T-helper 1 cell treated with Interleukin-12 subunit alpha and Interleukin-12 subunit beta and Interleukin-4 antibody, amounts not matched to agents 30 μg/mL and 1 μg/mL, for 36 hours (primary cell): ENCODE measurements around the gene UBXN10.

ENCODE experiments used
- H3K27ac Mint-ChIP-seq: one replicate; pipeline ENCODE4 v1.8.0; 2021; ENCODE audit warnings: mild to moderate bottlenecking, mixed read lengths
- H3K27me3 Mint-ChIP-seq: one replicate; pipeline ENCODE4 v1.8.0; 2021; ENCODE audit warnings: low read depth, mixed read lengths
- H3K36me3 Mint-ChIP-seq: one replicate; pipeline ENCODE4 v1.8.0; 2021; ENCODE audit warnings: low read depth, mixed read lengths
- H3K4me1 Mint-ChIP-seq: one replicate; pipeline ENCODE4 v1.8.0; 2021; ENCODE audit warnings: low read depth, mixed read lengths
- H3K4me3 Mint-ChIP-seq: one replicate; pipeline ENCODE4 v1.8.0; 2021; ENCODE audit warnings: mild to moderate bottlenecking, moderate library complexity, mixed read lengths
- H3K9me3 Mint-ChIP-seq: one replicate; pipeline ENCODE4 v1.8.0; 2021; ENCODE audit warnings: mixed read lengths

Gene UBXN10, protein sequence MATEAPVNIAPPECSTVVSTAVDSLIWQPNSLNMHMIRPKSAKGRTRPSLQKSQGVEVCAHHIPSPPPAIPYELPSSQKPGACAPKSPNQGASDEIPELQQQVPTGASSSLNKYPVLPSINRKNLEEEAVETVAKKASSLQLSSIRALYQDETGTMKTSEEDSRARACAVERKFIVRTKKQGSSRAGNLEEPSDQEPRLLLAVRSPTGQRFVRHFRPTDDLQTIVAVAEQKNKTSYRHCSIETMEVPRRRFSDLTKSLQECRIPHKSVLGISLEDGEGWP

DNA sequence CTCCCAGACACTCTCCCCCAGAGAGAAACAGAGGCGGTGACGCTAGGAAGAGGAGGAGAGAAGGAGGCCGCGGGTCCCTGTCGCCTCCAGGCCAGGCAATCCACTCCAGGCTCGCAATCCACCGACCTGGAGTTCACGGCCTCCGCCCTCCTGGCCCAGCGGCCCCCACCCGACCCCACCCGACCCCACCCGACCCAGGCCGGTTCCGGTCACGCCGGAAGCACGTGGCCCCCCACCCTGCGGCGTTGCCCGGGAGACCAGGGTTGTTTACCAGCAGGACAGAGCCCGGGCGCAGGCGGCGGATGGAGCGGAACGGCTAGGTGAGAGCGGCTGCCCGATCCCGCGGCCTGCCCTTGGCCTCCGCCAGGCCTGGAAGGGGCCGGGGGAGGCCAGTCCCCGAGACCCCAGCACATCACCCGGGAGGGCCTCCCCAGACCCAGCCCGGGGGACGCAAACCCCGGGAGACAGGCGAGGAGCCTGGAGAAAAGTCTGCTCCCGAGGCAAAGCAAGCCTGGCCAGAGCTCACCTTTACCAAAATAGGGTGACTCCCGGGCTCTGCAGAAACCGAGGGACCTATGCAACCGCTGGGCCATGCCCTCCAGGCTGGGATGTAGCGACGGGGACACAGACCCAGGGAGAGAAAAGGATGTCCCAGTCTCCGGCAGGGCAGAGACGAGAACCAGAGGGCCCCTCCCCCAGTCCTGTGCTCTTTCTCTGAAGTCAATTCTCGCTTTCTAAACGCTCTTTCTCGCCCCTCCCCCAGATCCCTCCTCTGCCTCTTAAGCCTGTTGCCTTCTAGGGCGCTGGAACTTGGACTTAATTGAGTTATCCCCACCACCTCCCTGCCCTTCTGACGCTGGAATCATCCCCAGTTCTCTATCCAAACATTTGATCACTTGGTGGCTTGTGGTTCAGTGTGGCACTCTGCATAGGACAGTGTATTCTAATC lies at the start of gene UBXN10, which contains the start of gene PLA2G2C:
TSS of gene UBXN10 (plus strand) at position 263 of the 949 bp plus-strand sequence. CDS start 4,466 bp downstream, outside the sequence.
TSS of gene PLA2G2C (minus strand) at position 685 of the 949 bp plus-strand sequence. CDS start 9,155 bp downstream, outside the sequence.
- Mint-ChIP-seq H3K4me3 (peak within 1 kb of the TSS; percentile 83), H3K4me1 (peaks cover 54% of the 10 kb centered on the region), H3K36me3 (peaks cover 13% of the 10 kb centered on the region), H3K27ac (peak within 1 kb of the TSS; percentile 95), H3K9me3 (no peaks in the 10 kb centered on the region), H3K27me3 (peaks cover 4% of the 10 kb centered on the region)

DNA sequence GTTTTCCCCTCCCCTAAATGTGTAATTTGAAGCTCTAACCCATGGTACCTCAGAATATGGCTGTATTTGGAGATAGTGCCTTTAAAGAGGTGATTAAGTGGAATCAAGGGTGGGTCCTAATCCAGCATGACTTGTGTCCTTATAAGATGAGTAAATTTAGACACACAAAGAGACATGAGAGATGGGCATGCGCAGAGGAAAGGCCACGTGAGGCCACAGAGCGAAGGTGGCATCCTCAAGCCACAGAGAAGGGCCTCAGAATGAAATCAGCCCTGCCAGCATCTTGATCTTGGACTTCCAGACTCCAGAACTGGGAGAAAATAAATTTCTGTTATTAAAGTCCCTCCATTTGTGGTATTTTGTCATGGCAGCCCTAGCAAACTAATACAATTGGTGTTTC lies 49.6 kb upstream of the UBXN10 start:
- Mint-ChIP-seq H3K27me3 (peaks cover 8% of the 10 kb centered on the region), H3K4me3 (no peak overlapping the region), H3K9me3 (no peaks in the 10 kb centered on the region), H3K27ac (no peak overlapping the region), H3K36me3 (no peaks in the 10 kb centered on the region), H3K4me1 (no peaks in the 10 kb centered on the region)

DNA sequence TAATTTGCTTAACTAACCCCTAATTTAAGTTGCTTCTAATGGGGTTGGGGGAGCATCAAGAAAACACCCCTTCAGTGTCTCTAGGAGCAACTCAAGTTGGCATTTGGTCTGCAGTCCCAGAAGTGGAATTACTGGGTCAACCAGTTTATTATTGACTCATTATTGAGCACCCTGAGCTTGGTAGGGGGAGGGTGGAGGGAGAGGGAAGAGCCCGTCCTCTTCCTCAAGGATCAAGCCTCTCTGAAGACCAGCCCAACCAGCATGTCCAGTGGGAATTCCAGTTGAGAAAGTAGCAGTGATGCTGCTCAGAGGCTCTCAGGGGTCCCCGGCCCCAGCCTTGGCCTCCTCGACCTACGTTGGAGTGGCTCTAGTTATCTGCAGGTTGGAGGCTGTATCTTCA lies 48.8 kb upstream of the UBXN10 start:
- H3K36me3 Mint-ChIP-seq: no peaks in the 10 kb centered on the region
- peaks cover 3% of the 10 kb centered on the region for H3K27me3 Mint-ChIP-seq
- no peaks in the 10 kb centered on the region for H3K4me1 Mint-ChIP-seq
- H3K4me3 Mint-ChIP-seq: no peak overlapping the region
- H3K27ac Mint-ChIP-seq: no peak overlapping the region
- H3K9me3 Mint-ChIP-seq: no peaks in the 10 kb centered on the region

DNA sequence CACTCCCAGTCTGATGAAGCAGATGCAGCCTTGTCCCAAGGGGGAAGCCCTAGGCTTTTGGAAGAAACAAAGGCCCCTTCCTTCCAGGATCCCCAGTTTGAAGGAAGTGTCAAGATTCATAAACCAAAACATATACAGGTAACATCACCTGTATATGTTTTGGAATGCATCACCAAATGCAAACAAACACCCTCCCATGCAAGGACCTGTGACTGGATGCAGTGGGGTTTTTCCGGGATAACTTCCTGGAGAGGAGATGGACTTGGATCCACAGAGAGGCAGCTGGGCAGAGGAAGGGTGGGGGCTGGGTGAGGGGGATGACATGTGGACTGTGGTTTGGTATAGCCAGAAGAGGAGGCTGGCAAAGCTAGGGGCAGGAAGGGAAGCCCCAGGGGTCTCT lies 48.3 kb upstream of the UBXN10 start:
- H3K27ac Mint-ChIP-seq: no peak overlapping the region
- H3K36me3 Mint-ChIP-seq: no peaks in the 10 kb centered on the region
- no peaks in the 10 kb centered on the region for H3K27me3 Mint-ChIP-seq
- H3K4me3 Mint-ChIP-seq: no peak overlapping the region
- H3K9me3 Mint-ChIP-seq: no peaks in the 10 kb centered on the region
- no peaks in the 10 kb centered on the region for H3K4me1 Mint-ChIP-seq

DNA sequence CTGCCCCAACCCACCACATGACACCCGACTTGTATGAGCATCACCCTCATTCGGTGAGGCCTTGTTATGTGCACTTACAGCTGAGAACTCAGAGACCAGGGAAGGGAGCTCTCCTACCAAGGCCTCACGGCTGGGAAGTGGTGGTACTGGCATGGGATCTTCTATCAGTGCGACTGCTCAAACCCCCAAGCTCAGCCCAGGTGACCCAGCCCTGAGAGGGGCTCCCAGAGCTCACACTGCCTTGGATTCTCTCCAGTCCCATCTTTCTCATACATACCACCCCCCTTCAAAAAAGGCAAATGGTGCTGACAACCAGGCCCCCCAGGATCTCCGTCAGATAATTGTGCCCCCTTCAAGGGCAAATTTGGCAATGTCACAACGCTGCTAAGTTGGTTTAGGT lies 47.5 kb upstream of the UBXN10 start:
- no peaks in the 10 kb centered on the region for H3K9me3 Mint-ChIP-seq
- no peaks in the 10 kb centered on the region for H3K27me3 Mint-ChIP-seq
- no peaks in the 10 kb centered on the region for H3K4me1 Mint-ChIP-seq
- H3K4me3 Mint-ChIP-seq: no peak overlapping the region
- H3K36me3 Mint-ChIP-seq: no peaks in the 10 kb centered on the region
- H3K27ac Mint-ChIP-seq: no peak overlapping the region

DNA sequence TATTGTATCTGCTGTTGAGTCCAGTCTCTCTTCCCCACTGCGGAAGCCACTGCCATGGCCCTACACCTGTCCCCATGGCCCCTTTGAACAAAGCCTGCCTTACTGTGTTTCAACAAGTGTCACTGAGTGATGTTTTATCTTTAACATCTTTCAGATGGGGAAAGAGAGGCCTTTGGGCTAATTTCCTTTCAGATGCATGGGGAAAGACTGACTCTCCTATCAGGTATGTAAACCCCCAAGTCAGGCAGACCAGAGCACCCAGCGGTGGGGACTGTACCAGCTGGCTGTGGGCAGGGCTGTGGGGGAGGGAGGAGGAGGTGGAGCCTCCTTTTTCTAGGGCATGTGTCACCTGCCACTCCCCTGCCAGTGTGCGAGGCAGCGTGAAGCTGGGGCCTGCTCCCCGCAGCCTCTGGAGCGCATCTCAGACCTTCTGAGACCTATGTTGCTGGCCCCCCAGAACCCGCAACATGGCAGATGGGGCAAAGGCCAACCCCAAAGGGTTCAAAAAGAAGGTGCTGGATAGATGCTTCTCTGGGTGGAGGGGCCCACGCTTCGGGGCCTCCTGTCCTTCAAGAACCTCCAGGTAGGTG lies 46.8 kb upstream of the UBXN10 start, which contains the start of gene PLA2G2F:
TSS of gene PLA2G2F (plus strand) at position 363 of the 590 bp plus-strand sequence. CDS start at position 468, 105 bp downstream.
- Mint-ChIP-seq H3K36me3 (no peaks in the 10 kb centered on the region), H3K4me3 (no peak within 1 kb of the TSS), H3K9me3 (no peaks in the 10 kb centered on the region), H3K27me3 (no peaks in the 10 kb centered on the region), H3K27ac (no peak within 1 kb of the TSS), H3K4me1 (no peaks in the 10 kb centered on the region)

DNA sequence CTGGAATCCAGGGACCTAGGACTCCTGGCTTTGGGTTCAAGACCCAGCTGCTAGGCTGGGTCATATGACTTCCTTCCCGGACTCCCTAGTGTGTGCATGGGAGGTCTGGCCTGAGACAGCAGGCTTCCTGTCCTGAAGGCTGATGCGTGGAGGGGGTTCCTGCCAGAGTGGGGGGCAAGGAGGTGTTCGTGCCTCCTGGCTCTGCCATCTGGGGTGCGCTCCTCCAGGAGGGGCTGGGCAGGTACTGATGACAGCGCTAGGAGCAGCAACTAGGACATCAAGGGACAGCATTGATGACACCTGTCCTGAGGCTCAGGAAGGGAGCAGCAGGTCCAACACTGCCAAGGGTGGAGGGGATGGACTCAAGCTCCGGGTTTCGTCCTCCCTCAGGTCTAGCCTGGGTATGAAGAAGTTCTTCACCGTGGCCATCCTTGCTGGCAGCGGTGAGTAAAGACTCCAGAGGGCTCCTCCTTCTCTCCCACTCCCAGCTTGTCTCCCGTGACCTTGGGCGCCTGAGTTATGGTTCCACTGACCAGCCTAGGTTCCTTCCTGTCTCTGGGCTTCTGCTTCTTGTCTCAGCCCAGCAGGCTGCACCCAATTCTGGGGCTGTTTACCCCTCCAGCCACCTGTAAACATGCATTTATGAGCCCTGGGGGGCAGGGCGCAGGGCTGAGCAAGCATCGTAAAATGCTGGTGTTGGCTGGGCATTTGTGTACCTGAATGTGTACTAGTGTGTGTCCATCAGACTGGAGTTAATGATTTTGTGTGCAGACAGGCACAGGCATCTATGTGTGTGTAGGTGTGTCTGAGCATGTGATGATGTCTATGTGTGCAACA lies 45.9 kb upstream of the UBXN10 start:
- Mint-ChIP-seq H3K27ac (no peak overlapping the region), H3K36me3 (no peaks in the 10 kb centered on the region), H3K9me3 (no peaks in the 10 kb centered on the region), H3K4me1 (no peaks in the 10 kb centered on the region), H3K4me3 (no peak overlapping the region), H3K27me3 (no peaks in the 10 kb centered on the region)

DNA sequence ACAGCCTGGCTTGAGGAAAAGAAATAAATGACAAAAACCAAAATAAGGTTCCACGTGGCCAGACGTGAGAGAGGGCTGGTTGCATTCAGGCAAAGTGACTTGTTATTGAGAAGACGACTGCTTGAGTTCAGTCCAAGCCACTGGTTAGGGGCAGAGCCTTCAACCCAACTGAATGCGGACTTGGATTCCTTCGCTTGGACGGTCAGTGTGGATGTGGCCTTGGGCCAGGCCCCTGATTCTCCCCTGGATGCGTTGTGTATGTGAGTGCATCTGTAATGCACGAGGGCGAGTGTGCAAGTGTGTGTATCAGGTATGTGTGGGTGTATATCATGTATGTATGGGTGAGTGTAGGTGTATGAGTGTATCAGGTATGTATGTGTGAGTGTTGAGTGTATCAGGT lies 44.9 kb upstream of the UBXN10 start:
- Mint-ChIP-seq H3K36me3 (no peaks in the 10 kb centered on the region), H3K4me3 (no peak overlapping the region), H3K4me1 (no peaks in the 10 kb centered on the region), H3K27ac (no peak overlapping the region), H3K27me3 (no peaks in the 10 kb centered on the region), H3K9me3 (no peaks in the 10 kb centered on the region)

DNA sequence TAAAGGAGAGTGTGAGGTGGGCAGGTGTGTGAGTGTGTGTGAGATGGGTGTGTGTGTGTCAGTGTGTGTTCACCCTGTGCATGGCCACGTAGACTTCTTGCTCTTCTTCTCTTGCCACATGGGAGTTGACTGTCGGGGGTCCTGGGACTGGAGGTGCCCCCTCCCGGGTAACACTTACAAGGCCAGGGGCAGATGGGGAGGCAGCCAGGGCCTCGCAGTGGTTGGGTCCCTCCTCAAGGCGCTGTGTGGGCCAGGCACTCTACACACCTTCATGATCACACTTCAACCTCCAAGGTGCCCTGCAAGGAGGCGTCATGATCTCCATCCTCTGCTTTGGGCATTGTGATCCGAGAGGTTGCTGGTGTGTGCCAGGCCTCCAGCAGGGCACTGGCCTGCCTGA lies 44.4 kb upstream of the UBXN10 start:
- Mint-ChIP-seq H3K9me3 (no peaks in the 10 kb centered on the region), H3K27ac (no peak overlapping the region), H3K4me3 (no peak overlapping the region), H3K36me3 (no peaks in the 10 kb centered on the region), H3K27me3 (no peaks in the 10 kb centered on the region), H3K4me1 (no peaks in the 10 kb centered on the region)

DNA sequence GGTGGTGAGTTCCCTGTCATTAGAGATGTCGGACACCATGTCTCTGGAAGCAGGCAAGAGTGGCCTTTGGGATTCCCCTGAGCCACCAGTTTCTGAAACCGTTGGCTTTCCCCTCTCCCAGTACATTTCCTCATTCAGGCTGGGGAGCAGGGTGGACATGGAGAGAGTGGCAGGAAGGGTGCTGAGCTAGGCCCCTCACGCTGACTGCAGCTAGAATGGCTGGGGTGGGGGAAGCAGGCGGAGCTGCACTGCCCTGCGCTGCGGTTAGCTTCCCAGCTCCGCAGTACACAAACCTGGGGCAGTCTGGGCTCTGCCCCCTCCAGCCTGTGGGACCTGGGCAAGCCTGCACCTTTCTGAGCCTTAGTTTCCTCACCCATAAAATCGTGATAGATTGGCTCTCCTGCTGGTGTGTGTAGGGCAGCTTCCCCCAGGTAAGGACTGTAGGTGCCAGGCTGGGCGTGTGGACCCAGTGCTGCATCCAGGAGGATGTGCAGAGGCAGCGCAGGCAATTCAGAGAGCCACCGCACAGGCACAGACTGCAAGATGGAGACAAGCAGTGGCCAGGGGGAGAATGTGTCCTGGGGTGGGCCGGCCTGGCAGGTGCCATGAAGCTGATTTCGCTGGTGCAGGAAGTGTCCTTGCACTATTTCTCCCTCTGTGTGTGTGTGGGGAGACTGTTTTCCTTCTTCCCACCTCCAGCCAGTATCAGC lies 43.7 kb upstream of the UBXN10 start:
- H3K27me3 Mint-ChIP-seq: no peaks in the 10 kb centered on the region
- no peak overlapping the region for H3K27ac Mint-ChIP-seq
- no peaks in the 10 kb centered on the region for H3K9me3 Mint-ChIP-seq
- no peaks in the 10 kb centered on the region for H3K36me3 Mint-ChIP-seq
- no peaks in the 10 kb centered on the region for H3K4me1 Mint-ChIP-seq
- H3K4me3 Mint-ChIP-seq: no peak overlapping the region

DNA sequence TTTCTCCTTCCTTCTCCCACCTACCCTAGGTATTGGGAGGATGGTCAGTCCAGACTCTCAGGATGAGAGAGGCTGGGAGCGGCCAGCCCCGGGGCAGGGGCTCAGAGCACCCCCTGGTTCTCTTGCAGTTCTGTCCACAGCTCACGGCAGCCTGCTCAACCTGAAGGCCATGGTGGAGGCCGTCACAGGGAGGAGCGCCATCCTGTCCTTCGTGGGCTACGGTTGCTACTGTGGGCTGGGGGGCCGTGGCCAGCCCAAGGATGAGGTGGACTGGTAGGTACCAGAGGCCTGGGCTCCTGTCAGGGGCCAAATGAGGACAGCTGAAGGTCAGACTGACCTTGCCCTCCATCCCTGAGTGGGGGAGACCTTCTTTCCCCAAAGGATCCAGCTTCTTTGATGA lies 42.6 kb upstream of the UBXN10 start:
- Mint-ChIP-seq H3K27ac (no peak overlapping the region), H3K4me1 (no peaks in the 10 kb centered on the region), H3K36me3 (no peaks in the 10 kb centered on the region), H3K27me3 (no peaks in the 10 kb centered on the region), H3K4me3 (no peak overlapping the region), H3K9me3 (no peaks in the 10 kb centered on the region)

DNA sequence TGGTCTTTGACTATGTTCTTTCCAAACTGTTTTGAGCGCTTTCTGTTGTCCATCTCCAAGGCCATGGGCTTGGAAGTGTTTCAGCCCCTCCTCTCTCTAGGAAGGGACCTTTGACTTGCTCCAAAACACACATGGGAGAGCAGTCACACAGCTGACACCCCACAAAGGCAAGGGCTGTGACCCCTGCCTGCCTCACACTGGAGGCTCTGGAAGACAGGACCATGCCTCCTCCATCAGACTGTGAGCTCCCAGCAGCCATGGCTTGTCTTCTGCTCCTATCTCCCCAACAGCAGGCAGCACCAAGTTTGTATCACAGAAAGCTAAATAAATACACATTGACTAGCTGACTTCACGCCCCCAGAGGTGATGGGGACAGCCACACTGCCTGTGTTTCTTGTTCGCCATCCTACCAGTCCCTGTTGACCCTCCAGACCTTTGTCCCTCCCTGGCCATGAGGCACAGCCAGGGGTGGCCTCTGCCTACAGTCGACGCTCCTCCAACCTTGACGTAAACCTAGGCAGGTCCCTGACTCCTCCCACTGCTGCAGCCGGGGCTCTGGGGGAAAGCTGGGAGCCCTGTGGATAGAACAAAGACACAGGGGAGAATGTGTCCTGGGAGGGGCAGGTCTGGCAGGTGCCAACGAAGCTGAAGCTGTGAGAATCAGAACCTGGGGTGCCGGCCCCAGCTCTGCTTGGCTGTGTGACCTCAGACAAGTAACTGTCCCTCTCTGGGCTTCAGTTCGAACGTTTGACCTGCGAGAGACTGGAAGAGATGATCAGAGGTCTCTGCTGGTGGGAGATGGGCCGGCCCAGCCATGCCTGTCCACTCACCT lies 41.9 kb upstream of the UBXN10 start:
- Mint-ChIP-seq H3K27ac (no peak overlapping the region), H3K27me3 (no peaks in the 10 kb centered on the region), H3K9me3 (no peaks in the 10 kb centered on the region), H3K4me1 (no peaks in the 10 kb centered on the region), H3K36me3 (no peaks in the 10 kb centered on the region), H3K4me3 (no peak overlapping the region)
